ENCODE measurements around the gene ADIPOR2.

The ADIPOR2 gene

GRCh38 chr12:1655225-1655788 is 35.6 kb upstream of the ADIPOR2 start:
- no peak for TF ChIP-seq CTCF (IDR thresholded peaks at IDR 0.05; ENCODE audit: low read depth, low read length)
- no peak for TF ChIP-seq MYC (IDR thresholded peaks at IDR 0.05; ENCODE audit: low read depth, low read length)
- no peak for TF ChIP-seq POLR2A (IDR thresholded peaks at IDR 0.05; ENCODE audit: extremely low read depth, insufficient read length)
- TF ChIP-seq MAX (IDR thresholded peaks at IDR 0.05; ENCODE audit: low read depth, low read length): no peak
- no peak for DNase-seq (ENCODE audit: low read depth)
- no peak overlapping the region for H3K4me3 ChIP-seq (ENCODE audit: low read depth, low read length)

- TF ChIP-seq MYC (IDR thresholded peaks at IDR 0.05; ENCODE audit: low read depth, low read length): no peak
- TF ChIP-seq MAX (IDR thresholded peaks at IDR 0.05; ENCODE audit: low read depth, low read length): no peak
- no peak for TF ChIP-seq POLR2A (IDR thresholded peaks at IDR 0.05; ENCODE audit: extremely low read depth, insufficient read length)
- no peak for TF ChIP-seq CTCF (IDR thresholded peaks at IDR 0.05; ENCODE audit: low read depth, low read length)
- no peak overlapping the region for H3K4me3 ChIP-seq (ENCODE audit: low read depth, low read length)
- DNase-seq (ENCODE audit: low read depth): no peak
These were observed 34.0 kb upstream of the ADIPOR2 start for GRCh38 chr12:1656902-1657301.

GRCh38 chr12:1657688-1658087 is 33.2 kb upstream of the ADIPOR2 start:
- no peak overlapping the region for H3K4me3 ChIP-seq (ENCODE audit: low read depth, low read length)
- no peak for DNase-seq (ENCODE audit: low read depth)
- no peak for TF ChIP-seq MAX (IDR thresholded peaks at IDR 0.05; ENCODE audit: low read depth, low read length)
- TF ChIP-seq POLR2A (IDR thresholded peaks at IDR 0.05; ENCODE audit: extremely low read depth, insufficient read length): no peak
- TF ChIP-seq CTCF (IDR thresholded peaks at IDR 0.05; ENCODE audit: low read depth, low read length): no peak
- TF ChIP-seq MYC (IDR thresholded peaks at IDR 0.05; ENCODE audit: low read depth, low read length): no peak

GRCh38 chr12:1660304-1661187 is 30.3 kb upstream of the ADIPOR2 start:
- peak; percentile 64 for DNase-seq (ENCODE audit: low read depth)
- no peak overlapping the region for H3K4me3 ChIP-seq (ENCODE audit: low read depth, low read length)
- peak; percentile 66 for TF ChIP-seq MAX (IDR thresholded peaks at IDR 0.05; ENCODE audit: low read depth, low read length)
- TF ChIP-seq POLR2A (IDR thresholded peaks at IDR 0.05; ENCODE audit: extremely low read depth, insufficient read length): no peak
- TF ChIP-seq CTCF (IDR thresholded peaks at IDR 0.05; ENCODE audit: low read depth, low read length): no peak
- TF ChIP-seq MYC (IDR thresholded peaks at IDR 0.05; ENCODE audit: low read depth, low read length): 0 out of 2 replicates have a peak, but pooled peaks have one; percentile 23

GRCh38 chr12:1661553-1662335 is 29.1 kb upstream of the ADIPOR2 start:
- peak; percentile 95 for DNase-seq (ENCODE audit: low read depth)
- TF ChIP-seq POLR2A (IDR thresholded peaks at IDR 0.05; ENCODE audit: extremely low read depth, insufficient read length) (peak; percentile 53), CTCF (IDR thresholded peaks at IDR 0.05; ENCODE audit: low read depth, low read length) (no peak), MAX (IDR thresholded peaks at IDR 0.05; ENCODE audit: low read depth, low read length) (peak; percentile 95), MYC (IDR thresholded peaks at IDR 0.05; ENCODE audit: low read depth, low read length) (peak; percentile 98)
- no peak overlapping the region for H3K4me3 ChIP-seq (ENCODE audit: low read depth, low read length)
